ENCODE data around the gene NLRP12.

DNA sequence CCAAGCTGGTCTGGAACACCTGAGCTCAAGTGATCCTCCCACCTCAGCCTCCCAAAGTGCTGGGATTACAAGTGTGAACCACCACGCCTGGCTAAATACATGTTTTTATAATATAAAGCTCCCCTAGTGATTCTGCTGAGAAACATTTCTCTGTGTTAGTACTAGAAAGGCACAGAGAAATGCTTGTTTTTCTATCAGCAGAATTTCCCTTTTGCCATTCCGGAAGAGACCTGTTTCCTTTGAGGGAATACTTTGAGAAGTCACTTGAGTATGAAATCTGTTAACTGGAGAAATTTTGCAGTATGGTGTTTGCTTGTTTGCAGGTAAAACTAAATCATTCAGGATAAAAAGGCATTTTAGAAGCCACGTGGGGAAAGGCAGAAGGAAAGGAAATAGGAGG is 4.4 kb upstream of the NLRP12 start:
- TF ChIP-seq EZH2phosphoT487 (IDR thresholded peaks at IDR 0.05; ENCODE audit: insufficient read depth, low read depth) (no peak), EZH2 (IDR thresholded peaks at IDR 0.05; ENCODE audit: insufficient read depth, poor library complexity, severe bottlenecking) (no peak)
